Hematopoietic multipotent progenitor cell treated with erythropoietin and hydrocortisone succinate and interleukin-3 and kit ligand, for 4 days (in vitro differentiated cells): Measurements from ENCODE around the gene DLX4.

Experiments
- DNase-seq: peaks from one replicate; pipeline ENCODE4 v3.0.0-alpha.2; 2015

The DLX4 gene

DNA sequence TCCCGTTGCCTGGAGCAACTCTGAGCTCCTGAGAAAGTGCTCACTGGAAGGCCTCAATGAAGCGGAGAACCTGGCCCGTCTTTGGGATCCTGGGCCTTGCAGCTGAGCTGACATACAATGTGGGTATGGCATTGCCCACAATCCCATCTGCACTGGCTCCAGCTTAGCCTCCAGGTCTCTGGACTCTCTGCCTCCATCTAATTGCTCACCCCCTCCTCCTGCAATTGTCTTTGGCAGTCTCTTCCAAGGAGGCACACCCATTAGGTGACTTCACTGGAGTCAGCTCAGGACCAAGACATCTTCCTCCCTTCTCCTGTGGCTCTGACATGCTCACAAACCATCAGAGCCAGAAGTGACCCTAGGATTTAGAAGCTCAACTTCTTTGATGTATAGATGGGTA lies 1.5 kb downstream of the DLX4 start:
- DNase-seq: no peak

DNA sequence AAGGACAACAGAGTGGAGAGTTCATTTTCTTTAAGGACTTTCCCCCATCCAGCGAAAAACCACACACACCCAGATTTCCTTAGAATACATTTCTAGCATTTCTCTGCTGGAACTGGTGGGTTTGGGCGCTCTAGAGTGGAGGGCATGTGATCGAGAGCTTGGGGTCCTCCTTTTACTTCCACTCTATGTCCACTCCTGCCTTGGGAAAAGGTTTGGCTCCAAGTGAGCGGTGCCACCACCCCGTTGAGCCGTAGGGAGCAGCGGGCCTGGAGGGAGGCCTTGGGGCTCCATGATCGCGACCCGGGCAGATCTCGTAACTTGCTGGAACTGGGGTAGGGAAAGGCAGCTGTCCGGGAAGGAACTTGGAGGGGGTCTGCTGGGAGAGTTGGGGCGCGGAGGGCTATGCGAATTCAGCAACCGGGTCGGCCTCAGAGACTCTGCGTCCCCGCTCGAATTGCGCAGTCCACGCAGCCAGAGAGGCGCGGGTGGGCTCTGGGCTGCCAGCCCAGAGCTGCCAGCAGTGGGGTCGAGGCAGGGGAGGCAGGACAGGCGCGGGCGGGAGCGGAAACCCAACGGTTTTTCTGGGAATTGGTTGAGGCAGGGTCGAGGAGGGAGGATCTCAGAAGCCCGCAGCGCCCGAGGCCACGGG lies 2.3 kb downstream of the DLX4 start:
- DNase-seq: no peak

- DNase-seq: peak; percentile 33
These were observed 3.0 kb downstream of the DLX4 start for GRCh38 chr17:49971848-49972485.

DNA sequence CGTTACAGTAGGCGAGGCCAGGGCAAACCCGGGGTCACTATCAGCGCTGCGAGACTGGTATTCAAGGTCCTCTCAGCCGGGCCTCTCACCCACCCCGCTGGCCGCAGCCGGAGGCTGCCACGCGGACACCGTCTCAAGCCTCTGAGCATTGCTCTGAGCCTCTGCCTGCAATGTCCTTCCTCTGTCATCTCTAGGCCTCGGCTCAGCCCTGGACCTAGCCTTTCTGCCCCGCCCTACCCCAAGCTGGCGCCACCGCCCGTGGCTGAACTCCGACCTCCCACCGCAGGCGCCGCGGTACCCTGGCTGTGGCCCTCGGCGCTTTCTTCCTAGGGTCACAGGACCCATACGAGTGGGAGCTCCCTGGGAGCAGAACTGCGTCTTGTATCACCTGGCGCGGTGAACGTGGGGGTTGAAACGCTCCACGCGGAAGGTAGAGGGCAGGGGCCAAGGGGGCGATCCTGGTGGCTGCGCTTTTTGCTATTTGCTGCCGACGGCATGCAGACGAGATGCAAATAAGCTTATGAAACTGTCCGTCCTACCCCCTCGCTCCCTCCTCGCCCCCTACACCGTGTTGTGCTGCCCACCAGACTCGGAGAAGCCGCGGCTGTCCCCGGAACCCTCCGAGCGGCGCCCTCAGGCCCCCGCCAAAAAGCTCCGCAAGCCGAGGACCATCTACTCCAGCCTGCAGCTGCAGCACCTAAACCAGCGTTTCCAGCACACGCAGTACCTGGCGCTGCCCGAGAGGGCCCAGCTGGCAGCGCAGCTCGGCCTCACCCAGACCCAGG lies 3.7 kb downstream of the DLX4 start:
- no peak for DNase-seq

DNA sequence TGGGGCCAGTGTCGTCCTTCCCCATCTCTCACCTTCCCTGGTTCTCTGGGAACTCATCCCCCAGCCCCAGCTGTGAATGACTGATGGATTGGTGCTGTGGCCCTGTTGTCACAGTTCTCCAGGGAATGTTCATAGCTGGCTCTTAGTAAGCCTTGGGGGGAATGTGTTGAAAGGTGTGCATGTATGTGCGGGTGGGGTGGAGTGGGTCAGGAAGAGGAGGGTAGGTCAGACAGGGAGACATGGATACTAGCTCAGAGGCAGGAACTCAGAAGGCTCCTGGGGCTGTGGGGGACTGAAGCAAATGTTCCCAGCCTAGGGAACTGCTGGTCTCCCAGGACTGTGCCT lies 4.3 kb downstream of the DLX4 start:
- DNase-seq: no peak

DNA sequence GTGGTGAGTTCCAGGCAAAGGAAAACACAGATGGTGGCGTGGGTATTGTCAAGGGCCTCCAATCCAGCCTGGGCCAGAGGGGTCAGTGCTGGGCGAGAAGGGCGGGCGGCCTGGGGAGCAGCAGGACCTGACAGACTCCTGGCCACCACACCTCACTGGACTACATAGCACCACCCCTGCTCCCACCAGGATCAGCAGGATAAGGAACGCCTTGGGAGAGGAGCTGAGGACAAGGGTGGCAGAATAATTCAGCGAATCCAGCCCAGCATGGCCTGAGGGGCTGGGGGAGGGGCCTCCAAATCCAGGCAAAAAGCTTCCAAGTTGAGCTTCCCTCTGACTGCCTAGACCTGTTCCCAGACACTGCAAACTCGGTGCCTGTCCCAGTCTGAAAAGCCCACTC lies 6.5 kb downstream of the DLX4 start:
- no peak for DNase-seq

- DNase-seq: no peak
These were observed 7.3 kb downstream of the DLX4 start for GRCh38 chr17:49976163-49976827.

DNA sequence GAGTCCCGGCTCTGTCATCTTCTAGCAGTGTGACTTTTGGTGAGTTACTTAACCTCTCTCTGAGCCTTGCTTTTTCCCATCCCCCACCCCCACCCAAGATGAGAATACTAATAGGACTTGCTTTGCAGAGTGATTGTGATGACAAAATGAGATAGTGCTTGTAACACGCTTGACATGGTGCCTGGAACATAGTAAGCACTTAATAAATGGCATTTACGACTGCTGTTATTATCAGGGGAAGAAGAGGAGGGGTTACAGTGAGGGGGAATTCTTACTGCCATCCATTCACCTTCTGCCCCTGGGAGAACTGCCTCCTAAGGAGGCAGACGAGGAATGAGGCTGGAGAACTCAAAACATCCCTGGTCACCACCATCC lies 7.8 kb downstream of the DLX4 start:
- DNase-seq: no peak

DNA sequence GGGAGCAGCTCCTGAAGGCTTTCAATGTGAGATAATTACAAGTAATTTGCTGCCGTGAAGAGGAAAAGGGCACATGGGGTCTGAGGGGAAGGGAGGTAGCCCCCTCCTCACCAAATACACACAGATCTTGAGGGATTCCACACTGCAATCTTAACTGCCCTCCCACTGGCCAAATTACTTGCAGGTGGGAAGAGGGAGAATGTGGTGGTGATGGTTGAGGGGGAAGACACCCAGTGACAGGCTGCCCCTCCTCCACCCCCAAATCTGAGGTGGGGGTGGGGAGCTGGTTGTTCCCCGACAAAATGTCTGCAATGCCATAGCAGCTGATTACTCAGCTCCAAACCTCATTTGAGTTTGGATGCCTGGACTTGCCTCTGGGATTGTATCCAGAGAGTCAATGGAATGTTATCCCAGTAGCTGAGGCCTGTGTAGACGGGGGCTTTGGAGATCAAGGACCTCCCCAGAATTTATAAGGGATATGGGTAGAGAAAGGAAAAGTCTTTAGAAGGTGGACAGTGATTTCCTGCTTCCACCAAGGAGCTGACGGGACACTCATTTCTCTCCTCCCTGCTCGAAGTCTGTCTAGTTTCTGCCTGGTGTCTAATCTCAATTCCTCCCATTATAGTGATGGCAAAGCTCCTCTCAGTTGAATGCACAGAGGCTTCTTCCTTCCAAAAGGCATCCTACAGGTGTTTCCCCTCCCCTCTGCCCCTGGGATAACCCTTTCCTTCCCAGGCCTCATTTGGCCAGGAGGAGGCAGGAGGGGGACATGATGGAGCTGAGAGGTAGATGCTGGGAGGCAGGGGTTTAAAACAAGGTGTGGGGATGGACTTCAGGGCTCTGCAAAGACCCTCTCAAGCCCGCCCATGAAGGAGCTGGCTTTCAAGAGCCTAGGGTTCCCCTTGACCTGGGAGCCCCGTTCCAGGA lies 8.7 kb downstream of the DLX4 start:
- DNase-seq: no peak

DNA sequence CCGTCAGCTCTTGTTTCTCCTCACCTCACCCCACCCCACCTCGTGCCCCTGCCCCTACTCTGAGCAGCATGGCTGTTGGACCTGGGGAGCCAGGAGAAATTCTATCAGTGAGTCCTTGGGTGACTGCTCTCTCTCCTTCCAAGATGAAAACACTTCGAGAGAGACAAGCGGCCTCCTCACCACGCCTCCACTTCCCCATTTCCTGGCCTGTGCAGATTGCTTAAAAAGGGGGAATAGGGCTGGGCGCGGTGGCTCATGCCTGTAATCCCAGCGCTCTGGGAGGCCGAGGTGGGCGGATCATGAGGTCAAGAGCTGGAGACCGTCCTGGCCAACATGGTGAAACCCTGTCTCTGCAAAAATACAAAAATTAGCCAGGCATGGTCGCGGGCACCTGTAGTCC lies 9.5 kb downstream of the DLX4 start:
- no peak for DNase-seq

DNA sequence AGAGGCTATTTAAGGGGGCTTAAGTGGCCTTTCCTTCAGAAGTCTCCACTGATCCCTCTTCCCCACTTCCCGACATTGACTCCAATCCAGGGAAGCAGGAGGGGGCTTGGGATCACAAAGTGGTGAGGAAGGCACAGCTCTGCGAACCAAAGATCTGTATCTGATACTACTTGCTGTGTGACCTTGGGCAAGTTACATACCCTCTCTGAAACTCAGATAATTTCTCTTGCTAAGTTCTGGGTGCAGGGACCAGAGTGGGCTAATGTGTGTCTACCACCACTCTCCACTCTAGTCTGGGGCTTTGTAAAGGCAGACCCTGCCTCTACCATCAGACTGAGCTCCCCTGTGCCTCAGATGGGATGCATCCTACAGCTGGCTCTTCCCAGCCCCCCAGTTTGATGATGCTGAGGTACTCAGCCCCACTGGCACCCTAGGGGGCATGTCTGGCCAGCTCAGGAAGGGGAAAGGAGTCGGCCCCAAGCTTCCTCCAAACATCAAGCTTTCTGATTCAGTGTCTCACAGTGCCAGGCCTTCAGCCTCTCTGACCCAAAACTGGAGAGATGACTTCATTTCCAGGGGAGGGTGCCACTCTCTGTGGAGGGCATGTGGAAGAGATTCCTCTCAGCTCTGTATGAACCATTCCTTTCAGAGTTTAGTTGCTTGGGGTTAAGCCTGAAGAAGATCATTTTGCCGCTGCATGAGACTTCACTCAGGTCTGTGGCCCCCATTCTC lies 10.9 kb downstream of the DLX4 start:
- no peak for DNase-seq

GRCh38 chr17:49980703-49981197 lies 11.8 kb downstream of the DLX4 start:
- no peak for DNase-seq

GRCh38 chr17:49984283-49984682 lies 15.3 kb downstream of the DLX4 start:
- DNase-seq: no peak

- DNase-seq: no peak
These were observed 15.8 kb downstream of the DLX4 start for GRCh38 chr17:49984776-49985175.

GRCh38 chr17:49985310-49985990 lies 16.5 kb downstream of the DLX4 start:
- no peak for DNase-seq

DNA sequence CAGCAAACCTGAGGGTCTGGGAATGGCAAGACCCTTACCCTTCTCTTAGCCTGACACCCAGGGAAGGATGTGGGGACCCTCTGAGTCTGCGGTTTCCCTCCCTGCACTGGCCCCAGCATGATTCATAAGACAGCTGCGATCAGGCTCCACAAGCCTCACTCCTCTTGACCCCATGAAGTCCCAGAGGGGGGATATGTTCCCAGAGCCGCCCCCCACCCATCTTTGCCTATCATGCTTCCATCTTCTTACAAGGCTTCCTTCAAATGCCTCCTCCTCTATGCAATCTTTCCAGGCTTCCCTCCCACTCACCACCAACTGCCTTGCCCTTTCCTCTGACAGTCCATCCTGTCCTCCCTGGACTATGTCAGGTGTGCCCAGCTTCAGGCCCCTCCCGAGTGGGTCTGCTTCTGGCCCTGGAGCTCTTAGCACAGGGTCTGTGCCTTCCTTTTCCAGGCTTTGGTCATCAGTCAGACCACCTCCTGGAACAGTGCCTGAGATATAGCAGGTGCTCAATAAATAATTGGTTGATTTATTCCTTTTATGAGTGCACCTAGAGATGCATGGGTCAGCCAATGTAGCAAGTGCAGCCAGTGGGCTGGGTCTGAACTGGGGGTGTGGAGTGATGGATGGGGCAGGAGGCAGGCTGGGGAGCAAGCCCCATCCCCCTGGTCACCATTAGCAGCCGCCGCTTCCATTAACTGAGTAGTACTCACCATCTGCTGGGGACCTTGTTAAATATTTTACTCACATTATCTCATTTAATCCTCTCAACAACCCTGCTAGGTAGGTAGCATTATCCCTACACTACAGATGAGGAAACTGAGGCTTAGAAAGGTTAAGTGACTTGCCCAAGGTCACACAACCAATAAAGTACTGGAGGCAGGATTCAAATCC lies 17.7 kb downstream of the DLX4 start:
- no peak for DNase-seq

DNA sequence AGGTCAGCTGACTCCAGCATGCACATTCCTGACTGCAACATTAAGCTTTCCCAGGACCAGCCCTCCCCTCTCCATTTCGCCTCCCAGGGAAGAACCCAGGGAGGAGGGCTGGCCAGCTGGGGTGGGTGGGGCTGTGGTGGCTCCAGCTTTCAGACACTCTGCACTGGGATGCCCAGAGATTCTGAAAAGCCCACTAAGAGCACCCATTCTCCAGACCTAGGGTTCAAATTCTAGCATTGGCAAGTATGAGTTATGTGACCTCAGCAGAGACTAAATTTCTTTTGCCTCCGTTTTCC lies 18.2 kb downstream of the DLX4 start:
- no peak for DNase-seq

- no peak for DNase-seq
These were observed 18.9 kb downstream of the DLX4 start for GRCh38 chr17:49987681-49988441.

- DNase-seq: no peak
These were observed 20.5 kb downstream of the DLX4 start for GRCh38 chr17:49989518-49989880.

DNA sequence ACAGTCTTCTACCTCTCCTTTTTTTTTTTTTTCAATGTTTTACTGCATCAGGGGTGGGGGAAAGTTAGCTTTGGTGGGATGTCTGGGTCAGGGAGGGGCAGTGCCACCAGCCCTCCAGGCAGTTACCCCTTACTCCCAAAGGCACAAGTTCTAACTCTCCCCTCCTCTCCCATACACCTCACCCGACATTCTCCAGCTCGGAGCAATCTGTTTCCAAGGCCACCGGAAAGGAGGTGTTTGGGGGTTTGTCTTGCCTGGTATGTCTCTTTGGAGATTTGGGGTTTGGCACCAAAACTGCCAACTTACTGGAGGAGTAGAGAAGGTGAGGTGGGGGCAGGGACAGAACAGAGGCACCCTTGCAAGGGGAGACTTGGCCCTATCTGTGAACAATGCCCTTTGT lies 21.3 kb downstream of the DLX4 start:
- no peak for DNase-seq
